ENCODE results near the gene RHOT2.

Gene RHOT2

DNA sequence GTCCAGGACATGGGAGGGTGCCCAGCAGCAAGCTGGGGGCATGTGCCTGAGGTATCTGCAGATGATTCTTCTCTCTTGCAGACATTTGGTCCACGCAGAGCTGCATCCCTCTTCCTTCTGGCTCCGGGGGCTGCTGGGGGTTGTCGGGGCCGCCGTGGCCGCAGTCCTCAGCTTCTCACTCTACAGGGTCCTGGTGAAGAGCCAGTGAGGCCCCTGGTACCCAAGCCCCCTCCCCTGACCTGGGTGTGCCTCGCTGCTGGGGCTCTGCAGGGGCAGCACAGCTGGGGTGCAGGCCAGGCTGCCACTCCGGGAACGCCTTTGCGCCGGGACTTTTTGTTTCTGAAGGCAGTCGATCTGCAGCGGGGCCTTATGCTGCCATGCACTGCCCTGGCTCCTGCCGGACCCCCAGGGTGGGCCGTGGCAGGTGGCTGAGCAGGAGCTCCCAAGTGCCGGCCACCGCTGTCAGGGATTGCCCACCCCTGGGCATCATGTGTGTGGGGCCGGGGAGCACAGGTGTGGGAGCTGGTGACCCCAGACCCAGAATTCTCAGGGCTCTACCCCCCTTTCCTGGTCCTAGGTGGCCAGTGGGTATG is 5.6 kb downstream of the RHOT2 start:
- Histone ChIP-seq H3K9me3 (ENCODE audit: low read length) (no peaks in the 10 kb centered on the region), H3K4me3 (ENCODE audit: low read length) (no peak overlapping the region), H3K4me1 (ENCODE audit: insufficient read depth, low read length) (peaks cover 8% of the 10 kb centered on the region), H3K36me3 (ENCODE audit: insufficient read depth, low read length) (peaks cover 52% of the 10 kb centered on the region), H2AFZ (ENCODE audit: low read depth, low read length) (no peak overlapping the region), H3K27me3 (ENCODE audit: insufficient read depth, low read length) (no peaks in the 10 kb centered on the region)

- H3K4me1 ChIP-seq (ENCODE audit: insufficient read depth, low read length), result no peaks in the 10 kb centered on the region
- no peaks in the 10 kb centered on the region for H3K9me3 ChIP-seq (ENCODE audit: low read length)
- H3K36me3 ChIP-seq (ENCODE audit: insufficient read depth, low read length), result peaks cover 50% of the 10 kb centered on the region
Measured at GRCh38 chr16:674214-674881, 6.4 kb downstream of the RHOT2 start.

GRCh38 chr16:674968-675883 is 7.3 kb downstream of the RHOT2 start, which contains the start of gene RHBDL1:
RHBDL1 (plus strand) TSS chr16:675671; CDS start chr16:675791, 120 bp downstream.
- Histone ChIP-seq H3K9me3 (ENCODE audit: low read length) (no peaks in the 10 kb centered on the region), H2AFZ (ENCODE audit: low read depth, low read length) (no peak within 1 kb of the TSS), H3K36me3 (ENCODE audit: insufficient read depth, low read length) (peaks cover 42% of the 10 kb centered on the region), H3K27me3 (ENCODE audit: insufficient read depth, low read length) (no peaks in the 10 kb centered on the region), H3K4me3 (ENCODE audit: low read length) (no peak within 1 kb of the TSS), H3K4me1 (ENCODE audit: insufficient read depth, low read length) (no peaks in the 10 kb centered on the region)

More at GRCh38 chr16:674214-674881, 6.4 kb downstream of the RHOT2 start:
- no peaks in the 10 kb centered on the region for H3K27me3 ChIP-seq (ENCODE audit: insufficient read depth, low read length)
- H3K4me3 ChIP-seq (ENCODE audit: low read length), result no peak overlapping the region
- H2AFZ ChIP-seq (ENCODE audit: low read depth, low read length), result no peak overlapping the region

- peaks cover 34% of the 10 kb centered on the region for H3K36me3 ChIP-seq (ENCODE audit: insufficient read depth, low read length)
- no peak overlapping the region for H2AFZ ChIP-seq (ENCODE audit: low read depth, low read length)
- no peak overlapping the region for H3K4me3 ChIP-seq (ENCODE audit: low read length)
- peaks cover 3% of the 10 kb centered on the region for H3K4me1 ChIP-seq (ENCODE audit: insufficient read depth, low read length)
- H3K27me3 ChIP-seq (ENCODE audit: insufficient read depth, low read length), result no peaks in the 10 kb centered on the region
- H3K9me3 ChIP-seq (ENCODE audit: low read length), result no peaks in the 10 kb centered on the region
Measured at GRCh38 chr16:675884-676564, 8.1 kb downstream of the RHOT2 start.

DNA sequence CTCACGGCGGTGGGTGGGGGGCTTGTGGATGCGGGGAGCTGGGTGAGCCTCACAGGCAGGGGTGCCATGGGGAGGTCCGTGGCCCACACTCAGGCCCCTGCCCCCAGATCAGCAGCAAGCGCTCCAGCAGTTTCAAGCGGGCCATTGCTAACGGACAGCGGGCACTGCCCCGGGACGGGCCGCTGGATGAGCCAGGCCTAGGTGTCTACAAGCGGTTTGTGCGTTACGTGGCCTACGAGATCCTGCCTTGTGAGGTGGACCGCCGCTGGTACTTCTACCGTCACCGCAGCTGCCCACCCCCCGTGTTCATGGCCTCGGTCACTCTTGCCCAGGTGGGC is 8.6 kb downstream of the RHOT2 start:
- Histone ChIP-seq H3K4me1 (ENCODE audit: insufficient read depth, low read length) (peaks cover 8% of the 10 kb centered on the region), H3K27me3 (ENCODE audit: insufficient read depth, low read length) (no peaks in the 10 kb centered on the region), H3K36me3 (ENCODE audit: insufficient read depth, low read length) (peaks cover 32% of the 10 kb centered on the region), H3K9me3 (ENCODE audit: low read length) (no peaks in the 10 kb centered on the region), H2AFZ (ENCODE audit: low read depth, low read length) (no peak overlapping the region), H3K4me3 (ENCODE audit: low read length) (no peak overlapping the region)

DNA sequence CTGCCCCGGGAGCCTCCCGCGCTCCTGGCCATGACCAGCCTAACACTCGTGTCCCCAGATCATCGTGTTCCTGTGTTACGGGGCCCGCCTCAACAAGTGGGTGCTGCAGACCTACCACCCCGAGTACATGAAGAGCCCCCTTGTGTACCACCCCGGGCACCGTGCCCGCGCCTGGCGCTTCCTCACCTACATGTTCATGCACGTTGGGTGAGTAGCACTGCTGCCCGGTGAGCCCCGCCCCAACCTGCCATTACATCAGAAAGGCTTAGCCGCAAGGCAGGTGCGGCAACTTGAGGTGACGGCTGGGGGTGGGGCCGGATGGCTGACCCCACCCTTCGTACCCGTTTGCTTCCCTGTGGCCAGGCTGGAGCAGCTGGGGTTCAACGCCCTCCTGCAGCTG is 9.0 kb downstream of the RHOT2 start:
- peaks cover 33% of the 10 kb centered on the region for H3K36me3 ChIP-seq (ENCODE audit: insufficient read depth, low read length)
- H3K27me3 ChIP-seq (ENCODE audit: insufficient read depth, low read length), result no peaks in the 10 kb centered on the region
- no peak overlapping the region for H3K4me3 ChIP-seq (ENCODE audit: low read length)
- H2AFZ ChIP-seq (ENCODE audit: low read depth, low read length), result no peak overlapping the region
- peaks cover 12% of the 10 kb centered on the region for H3K4me1 ChIP-seq (ENCODE audit: insufficient read depth, low read length)
- no peaks in the 10 kb centered on the region for H3K9me3 ChIP-seq (ENCODE audit: low read length)

GRCh38 chr16:677316-678190 is 9.6 kb downstream of the RHOT2 start:
- no peaks in the 10 kb centered on the region for H3K27me3 ChIP-seq (ENCODE audit: insufficient read depth, low read length)
- H3K4me3 ChIP-seq (ENCODE audit: low read length), result no peak overlapping the region
- H3K9me3 ChIP-seq (ENCODE audit: low read length), result no peaks in the 10 kb centered on the region
- no peak overlapping the region for H2AFZ ChIP-seq (ENCODE audit: low read depth, low read length)
- H3K36me3 ChIP-seq (ENCODE audit: insufficient read depth, low read length), result peaks cover 33% of the 10 kb centered on the region
- H3K4me1 ChIP-seq (ENCODE audit: insufficient read depth, low read length), result peaks cover 14% of the 10 kb centered on the region

GRCh38 chr16:678209-678857 is 10.4 kb downstream of the RHOT2 start:
- H3K36me3 ChIP-seq (ENCODE audit: insufficient read depth, low read length), result peaks cover 33% of the 10 kb centered on the region
- no peak overlapping the region for H3K4me3 ChIP-seq (ENCODE audit: low read length)
- H3K4me1 ChIP-seq (ENCODE audit: insufficient read depth, low read length), result peaks cover 15% of the 10 kb centered on the region
- H3K27me3 ChIP-seq (ENCODE audit: insufficient read depth, low read length), result no peaks in the 10 kb centered on the region
- no peak overlapping the region for H2AFZ ChIP-seq (ENCODE audit: low read depth, low read length)
- no peaks in the 10 kb centered on the region for H3K9me3 ChIP-seq (ENCODE audit: low read length)

- H3K9me3 ChIP-seq (ENCODE audit: low read length), result no peaks in the 10 kb centered on the region
- peak overlapping the region; percentile 26 for H3K4me3 ChIP-seq (ENCODE audit: low read length)
- H3K36me3 ChIP-seq (ENCODE audit: insufficient read depth, low read length), result peaks cover 30% of the 10 kb centered on the region
- no peak overlapping the region for H2AFZ ChIP-seq (ENCODE audit: low read depth, low read length)
- H3K27me3 ChIP-seq (ENCODE audit: insufficient read depth, low read length), result no peaks in the 10 kb centered on the region
- H3K4me1 ChIP-seq (ENCODE audit: insufficient read depth, low read length), result peaks cover 16% of the 10 kb centered on the region
Measured at GRCh38 chr16:678858-679813, 11.2 kb downstream of the RHOT2 start.

GRCh38 chr16:679814-680624 is 12.1 kb downstream of the RHOT2 start, which contains the start of gene STUB1:
STUB1 (plus strand) TSS chr16:680410; CDS start chr16:680526, 116 bp downstream.
- no peaks in the 10 kb centered on the region for H3K9me3 ChIP-seq (ENCODE audit: low read length)
- H3K27me3 ChIP-seq (ENCODE audit: insufficient read depth, low read length), result no peaks in the 10 kb centered on the region
- peaks cover 27% of the 10 kb centered on the region for H3K36me3 ChIP-seq (ENCODE audit: insufficient read depth, low read length)
- H3K4me1 ChIP-seq (ENCODE audit: insufficient read depth, low read length), result peaks cover 16% of the 10 kb centered on the region
- H2AFZ ChIP-seq (ENCODE audit: low read depth, low read length), result peak within 1 kb of the TSS; percentile 44
- H3K4me3 ChIP-seq (ENCODE audit: low read length), result peak within 1 kb of the TSS; percentile 87

Data from neuron (in vitro differentiated cells).